Hepatocyte (in vitro differentiated cells): Measurements from ENCODE around the gene SDF4. TPM values are rescaled to one million over a fixed set of nuclear protein-coding genes. Genes with fewer than 3 reads are reported as not detected.

Source experiments
- DNase-seq: peaks from one replicate; pipeline ENCODE4 v3.0.0-alpha.2; 2016; ENCODE audit warnings: low spot score
- H2AFZ ChIP-seq: fragments of 200-600 bp; sonication (generic); 2 replicates; pipeline ENCODE4 v1.6.0; 2016; ENCODE audit warnings: antibody characterized with exemption, mild to moderate bottlenecking
- H3K27ac ChIP-seq: fragments of 200-600 bp; sonication (generic); 2 replicates; pipeline ENCODE4 v1.5.1; 2016; ENCODE audit warnings: mild to moderate bottlenecking
- H3K27me3 ChIP-seq: fragments of 200-600 bp; sonication (generic); 2 replicates; pipeline ENCODE4 v1.6.1; 2016
- H3K36me3 ChIP-seq: fragments of 200-600 bp; sonication (generic); replicated peaks from 2 replicates; pipeline ENCODE4 v1.5.1; 2016; ENCODE audit warnings: low read depth; ENCODE audit not compliant: insufficient read depth
- H3K4me1 ChIP-seq: fragments of 200-600 bp; sonication (generic); 2 replicates; pipeline ENCODE4 v1.5.1; 2016; ENCODE audit warnings: mild to moderate bottlenecking, moderate library complexity; ENCODE audit not compliant: insufficient read depth
- H3K4me2 ChIP-seq: fragments of 200-600 bp; sonication (generic); 2 replicates; pipeline ENCODE4 v1.6.0; 2016
- H3K4me3 ChIP-seq: fragments of 200-600 bp; sonication (generic); 2 replicates; pipeline ENCODE4 v1.5.1; 2016; ENCODE audit warnings: mild to moderate bottlenecking
- H3K79me2 ChIP-seq: fragments of 200-600 bp; sonication (generic); 2 replicates; pipeline ENCODE4 v1.6.0; 2017; ENCODE audit warnings: mild to moderate bottlenecking
- H3K9me2 ChIP-seq: fragments of 200-600 bp; sonication (generic); replicated peaks from 2 replicates; pipeline ENCODE4 v1.6.0; 2017; ENCODE audit warnings: mild to moderate bottlenecking; ENCODE audit not compliant: insufficient read depth
- H3K9me3 ChIP-seq: fragments of 200-600 bp; sonication (generic); 2 replicates; pipeline ENCODE4 v1.5.1; 2016; ENCODE audit warnings: low read depth, mild to moderate bottlenecking
- H4K20me1 ChIP-seq: fragments of 200-600 bp; sonication (generic); 2 replicates; pipeline ENCODE4 v1.6.0; 2016; ENCODE audit warnings: mild to moderate bottlenecking; ENCODE audit not compliant: insufficient read depth, poor library complexity, severe bottlenecking
- CTCF ChIP-seq: fragments of 200-600 bp; sonication (generic); IDR thresholded peaks from 2 replicates; pipeline ENCODE4 v1.5.1; 2016; ENCODE audit warnings: antibody characterized with exemption, mild to moderate bottlenecking; ENCODE audit not compliant: poor library complexity
- EZH2 ChIP-seq: fragments of 200-600 bp; sonication (generic); IDR thresholded peaks from 2 replicates; pipeline ENCODE4 v1.6.1; 2016; ENCODE audit warnings: antibody characterized with exemption, mild to moderate bottlenecking, borderline replicate concordance
- EZH2phosphoT487 ChIP-seq: fragments of 200-600 bp; sonication (generic); IDR thresholded peaks from one replicate; pipeline ENCODE4 v1.6.1; 2018; ENCODE audit warnings: antibody characterized with exemption, mild to moderate bottlenecking, low read depth, moderate library complexity; ENCODE audit not compliant: unreplicated experiment, severe bottlenecking
- WGBS: methylation state at CpG from one replicate; pipeline ENCODE4 v1.1.6; 2016; ENCODE audit warnings: low lambda C conversion rate; ENCODE audit errors: missing lambda C conversion rate; 5-methylcytosine and 5-hydroxymethylcytosine counted together
- polyA plus RNA-seq: library from polyadenylated mRNA; unstranded; fragments of >200 nt; fragmentation: Nextera tagmentation; extraction: Ambion mirVana; gene quantifications from 2 replicates; pipeline ENCODE4 v1.2.1, GENCODE V29; 2016
- total RNA-seq: library from RNA; depleted of rRNA; stranded (reverse); fragments of >200 nt; gene quantifications from 2 replicates; pipeline ENCODE4 v1.2.3, GENCODE V29; 2014

Gene SDF4
- total and polyA plus RNA-seq, 2 experiments from 2014 or later: 156 to 296 TPM

- Histone ChIP-seq H3K4me2 (no peak overlapping the region), H3K27ac (no peak overlapping the region), H3K9me2 (no peaks in the 10 kb centered on the region), H3K4me3 (no peak overlapping the region), H3K36me3 (no peaks in the 10 kb centered on the region), H3K4me1 (no peaks in the 10 kb centered on the region), H2AFZ (no peak overlapping the region), H4K20me1 (peaks cover 9% of the 10 kb centered on the region), H3K79me2 (peaks cover 10% of the 10 kb centered on the region), H3K9me3 (no peaks in the 10 kb centered on the region), H3K27me3 (no peaks in the 10 kb centered on the region)
- 98% methylated on average over 22 of the region's 22 CpGs for WGBS
- TF ChIP-seq EZH2phosphoT487 (no peak), EZH2 (no peak), CTCF (no peak)
- DNase-seq: no peak
These were observed 27.3 kb upstream of the SDF4 start for GRCh38 chr1:1259119-1259488.

DNA sequence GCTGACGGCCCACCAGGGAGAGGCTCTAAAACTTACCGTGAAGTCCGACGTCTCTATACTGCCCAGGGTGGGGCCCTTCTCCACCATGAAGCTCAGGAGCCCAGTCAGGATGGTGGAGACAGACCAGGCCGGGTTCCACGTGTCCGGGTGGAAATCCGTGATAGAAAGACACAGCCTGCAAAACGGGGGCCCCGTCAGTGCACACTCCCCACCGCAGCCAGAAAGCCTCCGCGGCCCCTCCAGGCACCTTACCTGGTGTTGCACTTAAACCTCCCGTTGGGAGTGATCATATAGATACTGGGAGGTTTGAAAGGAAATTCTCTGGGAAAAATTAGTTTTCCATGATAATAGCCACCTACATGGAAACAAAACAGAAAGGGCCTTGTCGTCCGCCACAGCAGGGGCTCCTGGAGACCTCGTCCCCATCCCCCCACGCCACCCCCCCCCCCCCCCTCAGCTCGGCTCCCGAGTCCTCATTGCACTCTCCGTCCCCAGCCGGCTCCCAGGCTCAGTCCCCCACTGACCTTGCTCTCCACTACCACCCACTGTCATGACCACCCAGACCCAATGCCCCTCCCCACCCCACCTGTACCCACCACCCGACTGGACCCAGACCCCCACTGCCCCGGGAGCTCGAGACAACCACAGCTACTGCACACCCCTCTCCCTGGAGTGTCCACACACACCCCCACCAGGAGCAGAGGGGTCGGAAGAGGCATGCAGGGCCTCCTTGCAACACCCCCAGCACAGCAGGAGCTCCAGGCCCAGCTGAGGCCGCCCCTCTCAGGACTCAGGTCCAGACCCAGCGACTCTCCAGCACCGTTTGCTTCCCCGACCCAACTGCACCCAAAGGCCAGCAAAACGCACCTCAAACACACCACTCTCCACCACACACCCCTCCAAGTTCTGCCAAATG is 25.4 kb upstream of the SDF4 start:
- no peaks in the 10 kb centered on the region for H4K20me1 ChIP-seq
- TF ChIP-seq EZH2: no peak
- no peak for TF ChIP-seq EZH2phosphoT487
- no peaks in the 10 kb centered on the region for H3K4me1 ChIP-seq
- H3K27ac ChIP-seq: no peak overlapping the region
- 94% methylated on average over 27 of the region's 31 CpGs for WGBS
- no peak overlapping the region for H2AFZ ChIP-seq
- no peaks in the 10 kb centered on the region for H3K27me3 ChIP-seq
- peaks cover 2% of the 10 kb centered on the region for H3K79me2 ChIP-seq
- no peaks in the 10 kb centered on the region for H3K9me2 ChIP-seq
- H3K4me3 ChIP-seq: no peak overlapping the region
- DNase-seq: no peak
- H3K36me3 ChIP-seq: no peaks in the 10 kb centered on the region
- no peaks in the 10 kb centered on the region for H3K9me3 ChIP-seq
- no peak overlapping the region for H3K4me2 ChIP-seq

DNA sequence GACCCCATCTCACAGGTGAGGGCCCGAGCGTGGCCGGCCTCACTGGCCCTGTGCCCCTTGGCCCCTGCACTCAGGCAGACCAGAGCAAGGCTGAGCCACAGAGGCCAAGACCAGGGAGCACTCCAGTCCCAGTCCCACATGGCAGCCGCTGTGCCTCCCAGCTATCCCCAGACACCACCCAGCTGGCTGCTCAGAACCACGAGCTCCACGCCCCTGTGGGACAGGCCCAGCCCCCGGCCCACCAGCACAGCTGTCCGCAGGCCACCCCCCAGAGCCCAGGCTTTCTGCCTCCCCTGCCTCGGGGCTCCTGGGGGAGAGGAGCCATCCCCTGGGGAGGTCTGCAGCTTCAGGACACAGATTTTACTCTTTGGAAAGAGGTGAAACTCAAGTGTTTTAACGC is 23.8 kb upstream of the SDF4 start:
- H3K27me3 ChIP-seq: no peaks in the 10 kb centered on the region

More for the DNA sequence above, 23.8 kb upstream of the SDF4 start:
- no peak overlapping the region for H3K27ac ChIP-seq
- H4K20me1 ChIP-seq: no peaks in the 10 kb centered on the region
- WGBS: 98% methylated on average over 8 of the region's 10 CpGs
- no peak overlapping the region for H3K4me2 ChIP-seq
- H3K79me2 ChIP-seq: peaks cover 2% of the 10 kb centered on the region
- no peaks in the 10 kb centered on the region for H3K9me2 ChIP-seq
- H3K36me3 ChIP-seq: no peaks in the 10 kb centered on the region
- no peak overlapping the region for H2AFZ ChIP-seq
- no peaks in the 10 kb centered on the region for H3K4me1 ChIP-seq
- H3K4me3 ChIP-seq: no peak overlapping the region
- DNase-seq: no peak
- H3K9me3 ChIP-seq: no peaks in the 10 kb centered on the region
- TF ChIP-seq EZH2phosphoT487: no peak
- no peak for TF ChIP-seq CTCF
- TF ChIP-seq EZH2: no peak
